COLO668 (cell line): ENCODE data around the gene CAVIN2.
"Not testable (repeated sequence)": the region's sequence is repeated elsewhere in the genome, so short reads cannot be mapped to it uniquely, and the experiment has no call there.

Experiments
- DNase-seq: peaks from one replicate; lab custom pipeline; 2025; ENCODE audit not compliant: unreplicated experiment; lab: John Stamatoyannopoulos, UW

Gene CAVIN2

GRCh38 chr2:191800874-191801273, 46.0 kb downstream of the CAVIN2 start:
- DNase-seq, result no peak

GRCh38 chr2:191799526-191799925, 47.4 kb downstream of the CAVIN2 start:
- DNase-seq, result no peak

GRCh38 chr2:191797942-191798876, 48.7 kb downstream of the CAVIN2 start:
- no peak for DNase-seq

GRCh38 chr2:191797500-191797899, 49.4 kb downstream of the CAVIN2 start:
- DNase-seq, result no peak

- DNase-seq, result no peak
Measured at GRCh38 chr2:191795715-191796114, 51.2 kb downstream of the CAVIN2 start.

- DNase-seq, result no peak
Measured at GRCh38 chr2:191791953-191792560, 54.8 kb downstream of the CAVIN2 start.

- no peak for DNase-seq
Measured at GRCh38 chr2:191790737-191791136, 56.2 kb downstream of the CAVIN2 start.

- DNase-seq, result no peak
Measured at GRCh38 chr2:191789796-191790195, 57.1 kb downstream of the CAVIN2 start.

- DNase-seq, result no peak
Measured at GRCh38 chr2:191786694-191787093, 60.2 kb downstream of the CAVIN2 start.

- not testable (repeated sequence) for DNase-seq
Measured at GRCh38 chr2:191785651-191786050, 61.2 kb downstream of the CAVIN2 start.
